ENCODE results near the gene PSAP. TPM values are rescaled to one million over a fixed set of nuclear protein-coding genes. Genes with fewer than 3 reads are reported as not detected.
"Not testable (repeated sequence)": the region's sequence is repeated elsewhere in the genome, so short reads cannot be mapped to it uniquely, and the experiment has no call there.

PSAP gene
- 1,000 to 10,000 TPM; 1,145 to 1,486 TPM for total RNA-seq

GRCh38 chr10:71850743-71851464 lies at the start of gene PSAP:
Gene PSAP, minus strand, starts transcription at chr10:71851251. Its CDS starts 30 bp downstream, at chr10:71851221.
- peaks cover 0 to 43% of the 10 kb centered on the region in 2 donors for H3K4me1 ChIP-seq

GRCh38 chr10:71900441-71901180 lies 49.6 kb upstream of the PSAP start:
- Histone ChIP-seq H3K27me3 (no peaks in the 10 kb centered on the region), H3K4me1 (peaks cover 0 to 11% of the 10 kb centered on the region in 2 donors), H3K9me3 (no peaks in the 10 kb centered on the region), H3K36me3 (no peaks in the 10 kb centered on the region), H3K27ac (no peak overlapping the region), H3K4me3 (no peak overlapping the region)
- DNase-seq (ENCODE audit: low spot score) = no peak
- TF ChIP-seq CTCF (IDR thresholded peaks at IDR 0.05) = no peak

More at GRCh38 chr10:71850743-71851464, at the start of gene PSAP:
- Histone ChIP-seq H3K27ac (peak within 1 kb of the TSS; percentile 97 to 100), H3K27me3 (no peaks in the 10 kb centered on the region), H3K36me3 (no peaks in the 10 kb centered on the region), H3K4me3 (peak within 1 kb of the TSS; percentile 86 to 96), H3K9me3 (no peaks in the 10 kb centered on the region)
- no peak for TF ChIP-seq CTCF (IDR thresholded peaks at IDR 0.05)
- DNase-seq (ENCODE audit: low spot score) = peak; percentile 98

- no peak for DNase-seq (ENCODE audit: low spot score)
- Histone ChIP-seq H3K36me3 (no peaks in the 10 kb centered on the region), H3K9me3 (no peaks in the 10 kb centered on the region), H3K4me1 (peaks cover 0 to 11% of the 10 kb centered on the region in 2 donors), H3K27ac (no peak overlapping the region), H3K4me3 (no peak overlapping the region), H3K27me3 (no peaks in the 10 kb centered on the region)
- no peak for TF ChIP-seq CTCF (IDR thresholded peaks at IDR 0.05)
These were observed 48.8 kb upstream of the PSAP start for GRCh38 chr10:71899665-71900412.

GRCh38 chr10:71898346-71898745 lies 47.3 kb upstream of the PSAP start:
- H3K27ac ChIP-seq; H3K4me3 ChIP-seq; DNase-seq (ENCODE audit: low spot score); H3K4me1 ChIP-seq; H3K36me3 ChIP-seq; H3K27me3 ChIP-seq; H3K9me3 ChIP-seq: not testable (repeated sequence)

GRCh38 chr10:71893920-71894319 lies 42.9 kb upstream of the PSAP start:
- no peak overlapping the region for H3K27ac ChIP-seq
- no peak overlapping the region for H3K4me3 ChIP-seq
- no peaks in the 10 kb centered on the region for H3K9me3 ChIP-seq
- H3K27me3 ChIP-seq = no peaks in the 10 kb centered on the region
- no peak for DNase-seq (ENCODE audit: low spot score)
- peaks cover 0 to 16% of the 10 kb centered on the region in 2 donors for H3K4me1 ChIP-seq
- no peak for TF ChIP-seq CTCF (IDR thresholded peaks at IDR 0.05)
- no peaks in the 10 kb centered on the region for H3K36me3 ChIP-seq

Measured in right atrium auricular region (tissue), 2 donors.